Psoas muscle (tissue), 8 donors: ENCODE measurements around the gene COG2. TPM values are rescaled to one million over a fixed set of nuclear protein-coding genes. Genes with fewer than 3 reads are reported as not detected.
"Not testable (repeated sequence)": the region's sequence is repeated elsewhere in the genome, so short reads cannot be mapped to it uniquely, and the experiment has no call there.

Experiments
- ATAC-seq, 4 donors: fragments of 200-7000 bp; cut with Tn5 transposase; one replicate each; pipeline ENCODE4 v1.9.1; 2020; ENCODE audit warnings: moderate library complexity in 3 of 4, mild to moderate bottlenecking in 2 of 4
- DNase-seq, 2 donors: peaks; one replicate each; pipeline ENCODE4 v3.0.0-alpha.2; 2020
- H3K27ac ChIP-seq: fragments of 200-600 bp; one replicate; pipeline ENCODE4 v1.8.0; 2022
- H3K27me3 ChIP-seq, 3 donors: fragments of 200-600 bp in 1 of 3; one replicate each; pipeline versions ENCODE4 v1.6.1 to v1.8.0; 2013 to 2022; ENCODE audit warnings: low read length in 2 of 3, mild to moderate bottlenecking in 2 of 3, moderate library complexity in 1 of 3; ENCODE audit not compliant: insufficient read depth in 3 of 3
- H3K36me3 ChIP-seq, 2 donors: fragments of 200-600 bp in 1 of 2; one replicate each; pipeline versions ENCODE4 v1.6.1 to v1.8.0; 2013 to 2022; ENCODE audit warnings: low read depth in 1 of 2, mild to moderate bottlenecking in 1 of 2, moderate library complexity in 1 of 2; ENCODE audit not compliant: insufficient read depth in 1 of 2
- H3K4me1 ChIP-seq: fragments of 200-600 bp; one replicate; pipeline ENCODE4 v1.8.0; 2022
- H3K4me3 ChIP-seq: fragments of 200-600 bp; one replicate; pipeline ENCODE4 v1.8.0; 2022; ENCODE audit warnings: mild to moderate bottlenecking
- H3K9me3 ChIP-seq: fragments of 200-600 bp; one replicate; pipeline ENCODE4 v1.8.0; 2022
- CTCF ChIP-seq: fragments of 200-600 bp; IDR thresholded peaks from one replicate; pipeline ENCODE4 v1.8.0; 2022; ENCODE audit warnings: antibody characterized with exemption
- WGBS, 3 donors: extraction: QIAGEN DNeasy Blood & Tissue Kit; methylation state at CpG; one replicate each; pipeline versions ENCODE4 v1.1.6 to v1.1.7; 2013; 5-methylcytosine and 5-hydroxymethylcytosine counted together
- intact Hi-C, 2 donors: fragments of 100-400 bp; cut with DNase I; formaldehyde crosslinking; loops; one replicate each; pipeline versions ENCODE4 v1.11.0 to v1.14.2; 2022
- polyA plus RNA-seq, 3 donors: library from polyadenylated mRNA; stranded (reverse); fragments of 200-250 nt; gene quantifications; one replicate each; pipeline ENCODE4 v1.2.3, GENCODE V29; 2013
- total RNA-seq, 4 donors: library from RNA; stranded (reverse); fragmentation: NEBNext Ultra II Directional in 2 of 4; extraction: Animal tissue kit (Norgen Biotek cat#: 25700) in 2 of 4; gene quantifications; one replicate each; pipeline versions ENCODE4 v1.2.1 to v1.2.4, GENCODE V29; 2021 to 2023
- donor health status: healthy with polysubstance abuse.
- donor health status: DM: no; HTN: no; CAD: no; lungs with moderate emphysema.
- donor health status: Bipolar disorder and iron deficiency.
- donor health status: healthy.
- donor health status: DM: yes; HTN: yes; CAD: no.
- donor health status: DM: no; HTN: no; CAD: no.
- donor health status: DM: no; HTN: no; CAD: no.
- donor health status: DM: yes; HTN: yes; CAD: no.

Gene COG2
- total and polyA plus RNA-seq, 7 donors = 11.9 to 30.5 (median 21.3) TPM

- DNase-seq (no peak), ATAC-seq (no peak)
- intact Hi-C loops = loop anchor here in 1 of 2 donors (5.0 kb wide), 1 partner anchor 77 kb away; no protein-coding TSS in a partner anchor
- no peak for TF ChIP-seq CTCF
- Histone ChIP-seq H3K4me1 (peaks cover 13% of the 10 kb centered on the region), H3K27me3 (no peaks in the 10 kb centered on the region), H3K9me3 (no peaks in the 10 kb centered on the region), H3K36me3 (peaks cover 2 to 44% of the 10 kb centered on the region in 2 donors), H3K4me3 (no peak overlapping the region), H3K27ac (no peak overlapping the region)
- WGBS, 3 donors = 47 to 61% (median 49%) methylated on average over 4 of the region's 4 CpGs
These were observed 52.7 kb downstream of the COG2 start for GRCh38 chr1:230694991-230695390.

GRCh38 chr1:230696218-230696617 is 53.9 kb downstream of the COG2 start:
- Histone ChIP-seq H3K4me1 (peaks cover 13% of the 10 kb centered on the region), H3K36me3 (peaks cover 2 to 32% of the 10 kb centered on the region in 2 donors), H3K27ac (no peak overlapping the region), H3K4me3 (no peak overlapping the region), H3K27me3 (no peaks in the 10 kb centered on the region), H3K9me3 (no peaks in the 10 kb centered on the region)
- TF ChIP-seq CTCF = no peak
- ATAC-seq (peak in 1 of 4 donors; percentile 27), DNase-seq (no peak)
- intact Hi-C loops = loop anchor here in 1 of 2 donors (5.0 kb wide), 1 partner anchor 76 kb away; no protein-coding TSS in a partner anchor
- WGBS, 3 donors = 30 to 39% (median 38%) methylated on average over 8 of the region's 8 CpGs

- ATAC-seq = peak; percentile 67 to 91 (median 85)
- WGBS, 3 donors = 68 to 73% (median 70%) methylated on average over 7 of the region's 7 CpGs
- intact Hi-C loops = loop anchor here in 1 of 2 donors (5.0 kb wide), 1 partner anchor 75 kb away; no protein-coding TSS in a partner anchor
- Histone ChIP-seq H3K4me3 (no peak overlapping the region), H3K27me3 (no peaks in the 10 kb centered on the region), H3K27ac (no peak overlapping the region), H3K4me1 (peaks cover 13% of the 10 kb centered on the region), H3K9me3 (no peaks in the 10 kb centered on the region), H3K36me3 (peaks cover 2 to 32% of the 10 kb centered on the region in 2 donors)
- TF ChIP-seq CTCF = no peak
- DNase-seq = no peak
These were observed 54.6 kb downstream of the COG2 start for GRCh38 chr1:230696722-230697437.

- H3K9me3 ChIP-seq = no peaks in the 10 kb centered on the region
- DNase-seq (no peak), ATAC-seq (no peak)
- WGBS, 3 donors = 94 to 95% (median 95%) methylated on average over 14 of the region's 14 CpGs
- intact Hi-C loops = loop anchor here in 1 of 2 donors (5.0 kb wide), 1 partner anchor 74 kb away; no protein-coding TSS in a partner anchor
- no peaks in the 10 kb centered on the region for H3K27me3 ChIP-seq
- peaks cover 0 to 33% of the 10 kb centered on the region in 2 donors for H3K36me3 ChIP-seq
- H3K4me1 ChIP-seq = peaks cover 13% of the 10 kb centered on the region
- no peak for TF ChIP-seq CTCF
- H3K4me3 ChIP-seq = no peak overlapping the region
- no peak overlapping the region for H3K27ac ChIP-seq
These were observed 55.8 kb downstream of the COG2 start for GRCh38 chr1:230698130-230698529.

- H3K4me3 ChIP-seq, H3K27ac ChIP-seq, DNase-seq, ATAC-seq, H3K27me3 ChIP-seq, H3K9me3 ChIP-seq: not testable (repeated sequence)
- intact Hi-C loops = loop anchor here in 1 of 2 donors (5.0 kb wide), 1 partner anchor 73 kb away; no protein-coding TSS in a partner anchor
- Histone ChIP-seq H3K36me3 (peaks cover 0 to 33% of the 10 kb centered on the region in 2 donors), H3K4me1 (peaks cover 13% of the 10 kb centered on the region)
These were observed 56.7 kb downstream of the COG2 start for GRCh38 chr1:230698964-230699363.
